ENCODE data around the gene DHX32.
"Not testable (repeated sequence)": the region's sequence is repeated elsewhere in the genome, so short reads cannot be mapped to it uniquely, and the experiment has no call there.

Gene DHX32, protein sequence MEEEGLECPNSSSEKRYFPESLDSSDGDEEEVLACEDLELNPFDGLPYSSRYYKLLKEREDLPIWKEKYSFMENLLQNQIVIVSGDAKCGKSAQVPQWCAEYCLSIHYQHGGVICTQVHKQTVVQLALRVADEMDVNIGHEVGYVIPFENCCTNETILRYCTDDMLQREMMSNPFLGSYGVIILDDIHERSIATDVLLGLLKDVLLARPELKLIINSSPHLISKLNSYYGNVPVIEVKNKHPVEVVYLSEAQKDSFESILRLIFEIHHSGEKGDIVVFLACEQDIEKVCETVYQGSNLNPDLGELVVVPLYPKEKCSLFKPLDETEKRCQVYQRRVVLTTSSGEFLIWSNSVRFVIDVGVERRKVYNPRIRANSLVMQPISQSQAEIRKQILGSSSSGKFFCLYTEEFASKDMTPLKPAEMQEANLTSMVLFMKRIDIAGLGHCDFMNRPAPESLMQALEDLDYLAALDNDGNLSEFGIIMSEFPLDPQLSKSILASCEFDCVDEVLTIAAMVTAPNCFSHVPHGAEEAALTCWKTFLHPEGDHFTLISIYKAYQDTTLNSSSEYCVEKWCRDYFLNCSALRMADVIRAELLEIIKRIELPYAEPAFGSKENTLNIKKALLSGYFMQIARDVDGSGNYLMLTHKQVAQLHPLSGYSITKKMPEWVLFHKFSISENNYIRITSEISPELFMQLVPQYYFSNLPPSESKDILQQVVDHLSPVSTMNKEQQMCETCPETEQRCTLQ

DNA sequence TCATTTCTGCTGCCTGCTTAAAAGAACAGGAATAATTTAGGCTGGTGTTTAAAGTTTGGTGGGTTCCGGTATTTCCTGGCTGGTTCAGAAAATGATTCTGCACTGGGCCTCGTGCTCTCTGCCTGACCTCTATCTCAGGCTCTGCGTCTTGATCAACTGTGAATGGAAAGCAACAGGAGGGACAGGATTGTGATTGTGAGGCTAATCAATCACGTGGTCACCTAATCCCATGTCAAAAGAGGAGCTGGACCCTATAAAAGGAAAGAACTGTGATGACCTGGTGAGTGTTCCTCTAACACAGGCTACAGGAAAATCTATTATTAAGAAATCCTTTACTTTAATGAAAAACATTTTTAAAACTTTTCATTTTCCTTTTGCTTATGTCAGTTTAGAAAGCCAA, at the start of gene DHX32:
DHX32 (minus strand) TSS at position 101 of the 400 bp plus-strand sequence. CDS start 468 bp downstream, outside the sequence.
- DNase-seq, result no peak

DNA sequence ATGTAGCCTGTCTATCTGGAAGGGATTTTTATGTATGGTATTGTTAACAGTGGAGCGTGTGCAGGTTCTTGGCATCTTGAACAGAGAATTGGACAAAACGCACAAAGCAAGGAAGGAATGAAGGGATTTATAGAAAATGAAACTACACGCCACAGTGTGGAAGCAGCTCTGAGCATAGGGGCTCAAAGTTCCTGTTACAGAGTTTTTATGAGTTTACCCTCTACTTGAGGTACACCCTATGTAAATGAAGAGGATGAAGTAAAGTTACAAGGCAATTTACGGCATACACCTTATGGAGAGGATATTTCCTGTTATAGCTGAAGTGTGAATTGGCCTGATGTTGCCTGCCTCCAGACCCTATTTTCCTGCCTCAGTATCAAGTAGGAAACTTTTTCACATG, 48.5 kb upstream of the DHX32 start:
- DNase-seq, result no peak

DNA sequence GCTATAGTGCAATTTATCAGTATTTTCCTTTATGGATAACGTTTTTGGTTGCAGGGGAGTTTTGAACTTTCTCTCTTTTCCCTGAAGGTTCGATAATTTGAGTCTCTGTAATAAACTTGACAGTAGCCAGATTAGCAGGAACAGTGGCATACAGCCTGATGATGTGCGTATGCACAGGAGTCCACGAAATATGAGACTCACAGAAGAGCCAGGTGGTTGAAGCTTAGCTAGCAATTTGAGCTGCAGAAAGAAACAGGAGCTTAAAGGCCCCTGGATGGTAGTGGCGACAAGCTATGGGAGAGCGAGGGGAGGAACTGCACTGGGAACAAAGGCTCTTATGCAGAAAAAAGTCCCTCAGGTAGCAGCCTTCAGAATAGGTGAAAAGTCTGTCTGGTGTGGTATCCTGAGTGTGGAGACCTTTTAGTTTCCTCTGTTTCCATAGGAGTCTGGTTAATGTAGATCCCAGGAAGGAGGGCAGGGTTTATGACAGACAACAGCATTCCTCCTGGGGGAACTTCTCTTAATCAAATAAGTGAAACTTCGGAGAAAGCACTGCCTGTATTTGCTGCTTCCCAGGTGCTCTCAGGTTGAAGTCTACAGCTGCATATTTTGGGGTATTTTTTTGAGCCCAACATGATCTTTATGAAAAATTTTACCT, 48.0 kb upstream of the DHX32 start:
- DNase-seq, result no peak

DNA sequence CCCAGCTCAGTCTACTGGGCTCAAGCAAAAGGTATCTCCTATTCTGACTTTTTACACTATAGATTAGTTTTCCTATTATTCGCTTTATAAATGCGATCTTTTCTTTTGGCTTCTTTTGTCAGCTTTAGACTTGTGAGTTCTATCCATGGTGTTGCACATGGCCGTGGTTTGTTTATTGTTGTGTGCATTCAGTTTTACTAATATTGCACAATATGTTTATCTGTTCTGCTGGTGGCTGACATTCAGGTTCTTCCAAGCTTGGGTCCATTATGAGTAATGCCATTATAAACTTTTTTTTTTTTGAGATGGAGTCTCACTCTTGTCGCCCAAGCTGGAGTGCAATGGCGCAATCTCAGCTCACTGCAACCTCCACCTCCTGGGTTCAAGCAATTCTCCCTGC, 46.2 kb upstream of the DHX32 start:
- DNase-seq, result not testable (repeated sequence)

DNA sequence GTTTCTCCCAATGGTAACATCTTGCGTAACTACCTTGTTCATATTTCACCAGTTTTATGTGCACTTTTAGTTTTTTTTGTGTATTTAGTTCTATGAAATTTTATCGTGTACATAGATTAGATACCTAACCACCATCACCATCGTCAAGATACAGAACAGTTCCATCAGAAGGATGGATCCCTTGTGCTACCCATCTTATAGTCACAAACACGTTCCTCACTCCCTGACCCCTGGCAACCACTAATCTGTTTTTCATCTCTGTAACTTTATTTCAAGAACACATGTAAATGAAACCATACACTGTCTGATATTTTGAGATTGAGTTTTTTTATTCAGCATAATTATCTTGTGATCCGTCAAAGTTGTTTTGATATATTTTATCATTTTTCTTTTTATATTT, 45.2 kb upstream of the DHX32 start:
- no peak for DNase-seq

DNA sequence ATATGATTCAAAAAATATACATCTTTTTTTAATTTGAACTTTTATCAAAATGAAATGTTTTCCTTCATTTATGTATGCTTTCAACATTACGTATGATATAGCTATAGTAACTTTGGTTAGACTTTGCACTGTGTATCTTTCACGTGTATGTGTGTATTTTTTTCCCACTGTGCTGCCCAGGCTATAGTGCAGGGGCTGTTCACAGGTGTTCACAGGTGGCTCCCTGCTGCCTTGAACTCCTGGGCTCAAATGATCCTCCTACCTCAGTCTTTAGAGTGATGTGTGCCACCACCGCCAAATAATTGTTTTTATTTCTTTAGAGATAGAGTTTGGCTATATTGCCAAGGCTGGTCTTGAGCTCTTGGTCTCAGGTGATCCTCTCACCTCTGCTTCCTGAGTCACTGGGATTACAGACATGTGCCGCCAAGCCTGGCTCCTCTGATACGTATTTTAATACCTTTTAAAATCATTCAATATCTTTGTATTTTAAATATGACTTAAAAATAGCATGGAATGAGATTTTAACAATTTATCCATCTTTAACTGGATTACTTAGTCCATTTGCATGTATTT, 44.3 kb upstream of the DHX32 start:
- DNase-seq, result no peak

DNA sequence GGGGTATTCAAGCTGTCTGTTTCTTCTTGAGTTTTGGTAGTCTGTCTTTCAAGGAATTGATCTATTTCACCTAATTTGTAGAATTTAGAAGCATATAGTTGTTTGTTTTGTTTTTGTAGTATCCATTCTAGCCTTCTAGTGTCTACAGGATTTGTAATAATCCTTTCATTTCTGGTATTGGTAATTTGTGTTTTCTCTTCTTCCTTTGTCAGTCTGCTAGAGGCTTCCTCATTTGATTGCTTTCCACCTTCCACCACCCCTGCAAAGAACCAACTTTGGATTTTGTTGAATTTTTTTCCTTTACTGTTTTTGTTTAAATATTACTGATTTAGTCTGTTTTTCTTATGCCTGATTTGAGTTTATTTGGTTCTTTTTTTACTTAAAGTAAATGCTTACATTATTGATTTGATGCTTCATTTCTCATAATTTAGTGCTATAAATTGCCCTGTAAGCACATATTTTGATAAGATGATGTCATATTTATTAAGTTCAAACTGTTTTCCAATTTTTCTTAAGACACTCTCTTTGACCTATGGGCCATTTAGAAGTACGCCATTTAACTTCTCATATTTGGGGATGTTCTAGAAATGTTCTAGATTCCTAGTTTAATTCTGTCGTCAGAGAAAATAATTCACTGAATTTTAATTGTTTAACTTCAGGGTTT, 40.7 kb upstream of the DHX32 start:
- not testable (repeated sequence) for DNase-seq

DNA sequence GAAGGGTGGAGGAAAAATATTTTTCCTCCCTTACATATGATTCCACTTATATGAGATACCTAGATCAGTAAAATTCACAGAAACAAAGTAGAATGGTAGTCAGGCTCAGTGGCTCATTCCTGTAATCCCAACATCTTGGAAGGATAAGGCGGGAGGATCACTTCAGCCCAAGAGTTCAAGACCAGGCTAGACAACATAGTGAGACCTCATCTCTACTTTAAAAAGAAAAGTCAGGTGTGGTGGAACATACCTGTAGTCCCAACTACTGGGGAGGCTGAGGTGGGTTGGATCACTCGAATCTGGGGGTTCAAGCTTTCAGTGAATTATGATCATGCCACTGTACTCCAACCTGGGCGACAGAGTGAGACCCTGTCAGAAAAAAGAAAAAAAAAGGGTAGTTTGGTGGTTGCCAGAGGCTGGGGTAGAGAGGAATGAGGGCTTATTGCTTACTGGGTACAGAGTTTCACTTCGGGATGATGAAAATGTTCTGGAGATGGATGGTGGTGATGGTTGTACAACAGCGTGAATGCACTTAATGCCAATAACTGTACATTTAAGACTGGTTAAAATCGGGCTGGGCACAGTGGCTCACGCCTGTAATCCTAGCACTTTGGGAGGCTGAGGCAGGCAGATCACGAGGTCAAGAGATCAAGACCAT, 36.7 kb upstream of the DHX32 start:
- not testable (repeated sequence) for DNase-seq

DNA sequence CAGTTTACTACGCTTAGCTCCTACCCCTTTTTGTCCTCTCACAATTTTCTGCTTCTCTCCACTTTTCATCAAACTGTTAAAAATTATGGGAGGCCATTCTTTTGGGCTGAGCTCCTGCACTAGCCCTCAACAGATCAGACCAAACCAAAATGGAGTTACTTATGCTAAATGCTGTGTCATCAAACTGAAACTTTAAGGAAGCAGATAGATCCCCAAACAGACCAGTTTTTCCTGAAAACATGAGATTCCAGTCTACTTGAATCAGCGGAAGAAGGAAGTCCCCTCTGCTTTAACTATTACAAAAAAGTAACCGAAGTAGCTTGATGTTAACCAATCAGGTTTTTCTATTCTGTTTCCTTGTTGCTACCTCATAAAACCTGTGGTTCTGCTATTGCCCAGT, 35.9 kb upstream of the DHX32 start:
- no peak for DNase-seq

DNA sequence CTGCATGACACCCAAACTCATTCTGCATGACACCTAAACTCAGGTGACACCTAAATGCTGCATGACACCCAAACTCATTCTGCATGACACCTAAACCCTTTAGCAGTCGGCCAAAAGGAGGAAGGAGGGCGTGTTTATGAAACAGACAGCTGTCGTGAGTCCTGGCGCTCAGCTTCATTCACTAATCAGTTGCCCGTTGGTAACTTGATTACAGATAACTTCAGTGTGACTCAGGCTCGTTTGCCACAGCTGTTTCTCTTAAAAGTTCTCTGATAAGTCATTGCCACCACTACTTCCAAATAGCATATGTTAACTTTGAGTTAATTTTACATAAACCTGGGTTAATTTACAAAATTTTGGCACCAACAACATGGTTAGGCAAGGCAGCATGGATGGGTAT, 32.2 kb upstream of the DHX32 start:
- not testable (repeated sequence) for DNase-seq

DNA sequence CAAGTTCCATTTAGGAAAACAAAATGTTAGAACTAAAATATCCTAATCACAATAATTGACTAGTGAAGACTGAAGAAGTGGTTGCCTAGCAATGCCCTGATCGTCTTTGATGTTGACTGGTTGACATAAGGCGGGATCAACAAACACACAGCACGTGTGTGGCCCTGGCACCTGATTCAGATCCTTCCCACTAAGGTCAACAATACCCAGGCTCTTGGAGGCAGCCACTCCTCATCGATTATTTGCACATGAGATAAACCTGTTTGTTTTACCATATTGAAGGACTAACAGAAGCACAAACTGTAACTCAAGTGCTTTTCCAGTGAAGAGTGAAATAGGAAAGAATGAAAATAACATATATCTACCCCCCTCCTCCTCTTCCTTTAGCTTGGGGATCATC, 30.9 kb upstream of the DHX32 start:
- no peak for DNase-seq

DNA sequence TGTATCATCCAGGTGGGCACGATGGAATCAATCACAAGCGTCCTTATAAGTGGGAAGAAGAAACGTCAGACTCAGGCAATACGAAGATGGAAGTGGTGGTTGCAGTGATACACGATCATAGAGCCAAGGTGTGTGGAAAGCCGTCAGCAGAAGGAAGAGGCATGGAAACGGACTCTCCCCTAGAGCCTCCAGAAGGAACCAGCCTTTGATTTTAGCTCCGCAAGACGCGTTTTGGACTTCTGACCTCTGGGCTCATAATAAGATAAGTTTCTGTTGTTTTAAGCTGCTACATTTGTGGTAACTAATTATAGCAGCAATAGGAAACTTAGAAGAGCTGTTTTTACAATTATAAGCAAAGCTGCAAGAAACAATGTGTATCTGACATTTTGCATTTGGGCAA, 30.1 kb upstream of the DHX32 start:
- DNase-seq, result no peak

DNA sequence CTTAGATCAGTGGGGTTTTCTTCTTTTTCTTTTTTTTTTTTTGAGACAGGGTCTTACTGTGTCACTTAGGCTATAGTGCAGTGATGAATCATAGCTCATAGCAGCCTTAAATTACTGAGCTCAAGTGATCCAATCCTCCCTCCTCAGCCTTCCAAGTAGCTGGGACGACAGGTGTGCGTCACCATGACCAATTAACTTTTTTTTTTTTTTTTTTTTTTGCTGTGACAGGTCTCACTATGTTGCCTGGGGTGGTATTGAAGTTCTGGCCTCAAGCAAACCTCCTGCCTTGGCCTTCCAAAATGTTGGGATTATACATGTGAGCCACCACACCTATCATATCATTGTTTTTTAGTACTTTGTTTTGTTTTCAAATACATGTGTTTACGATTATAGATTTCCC, 28.4 kb upstream of the DHX32 start:
- DNase-seq, result not testable (repeated sequence)

DNA sequence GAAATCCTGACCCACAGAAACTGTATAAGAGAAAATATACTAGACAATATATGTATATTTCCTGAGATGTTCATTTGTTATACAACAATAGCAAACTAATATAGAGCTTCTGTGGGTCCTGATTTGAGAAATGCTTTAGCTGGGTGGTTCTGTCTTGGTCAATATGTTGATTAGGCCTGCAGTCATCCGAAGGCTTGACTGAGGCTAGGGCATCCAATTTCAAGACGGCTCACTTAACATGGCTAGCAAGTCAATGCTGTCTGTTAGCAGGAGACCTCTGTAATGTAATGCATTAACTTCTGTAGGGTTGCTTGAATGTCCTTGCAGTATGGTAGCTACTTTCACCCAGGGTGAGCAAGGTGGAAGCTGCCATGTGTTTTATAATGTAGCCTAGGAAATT, 27.7 kb upstream of the DHX32 start:
- DNase-seq, result not testable (repeated sequence)

DNA sequence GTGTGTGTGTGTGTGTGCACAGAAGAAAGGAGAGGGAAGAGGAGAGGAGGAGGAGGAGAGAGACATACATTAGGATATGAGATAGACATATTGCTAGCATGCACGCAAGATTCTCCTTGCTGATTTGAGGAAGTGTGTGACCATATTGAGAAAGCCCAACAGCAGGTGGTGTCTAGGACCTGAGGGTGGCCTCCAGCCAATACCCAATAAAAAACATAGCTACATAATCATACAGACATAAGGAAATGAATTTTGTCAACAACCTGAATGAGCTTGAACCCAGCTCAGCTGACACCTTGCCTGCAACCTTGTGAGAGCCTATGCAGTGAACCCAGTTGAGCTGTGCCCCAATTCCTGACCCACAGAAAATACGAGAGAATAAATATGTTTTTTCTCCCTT, 26.5 kb upstream of the DHX32 start:
- DNase-seq, result not testable (repeated sequence)

DNA sequence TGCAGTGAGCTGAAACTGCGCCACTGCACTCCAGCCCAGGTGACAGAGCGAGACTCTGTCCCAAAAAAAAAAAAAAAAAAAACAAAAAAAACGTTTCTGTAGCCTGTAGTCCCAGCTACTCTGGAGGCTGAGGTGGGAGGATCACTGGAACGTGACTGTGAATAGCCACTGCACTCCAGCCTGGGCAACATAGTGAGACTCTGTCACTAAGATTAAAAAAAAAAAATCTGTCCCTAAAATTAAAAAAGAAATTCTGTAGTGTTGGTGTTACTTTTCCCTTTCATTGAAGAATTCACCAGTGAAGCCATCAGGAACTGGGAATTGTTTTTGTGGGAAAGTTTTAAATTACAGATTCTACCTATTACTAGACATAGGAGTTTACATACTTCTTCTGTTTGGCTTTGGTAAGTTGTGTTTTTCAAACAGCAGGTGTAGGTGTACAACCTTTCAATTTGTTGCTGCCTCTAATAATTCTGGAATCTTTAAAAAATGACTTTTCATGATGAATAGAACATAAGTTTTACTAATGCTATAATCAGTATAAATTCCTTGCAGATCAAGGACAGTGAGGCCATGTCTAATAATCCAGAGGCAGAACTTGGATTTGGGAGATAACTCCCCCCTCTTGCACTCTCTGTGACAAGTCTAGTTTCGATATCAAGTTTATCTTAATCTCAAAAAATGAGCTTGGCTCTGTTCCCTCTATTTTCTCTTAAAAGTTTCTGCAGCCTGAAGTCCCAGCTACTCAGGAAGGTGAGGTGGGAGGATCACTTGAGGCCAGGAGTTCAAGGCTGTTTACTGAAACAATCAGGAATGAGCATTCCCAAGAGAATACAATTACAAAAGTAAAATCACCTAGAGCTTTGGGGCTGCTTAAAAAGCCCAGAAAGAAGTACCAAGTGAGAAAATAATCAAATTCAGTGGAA, 24.2 kb upstream of the DHX32 start:
- DNase-seq, result not testable (repeated sequence)

DNA sequence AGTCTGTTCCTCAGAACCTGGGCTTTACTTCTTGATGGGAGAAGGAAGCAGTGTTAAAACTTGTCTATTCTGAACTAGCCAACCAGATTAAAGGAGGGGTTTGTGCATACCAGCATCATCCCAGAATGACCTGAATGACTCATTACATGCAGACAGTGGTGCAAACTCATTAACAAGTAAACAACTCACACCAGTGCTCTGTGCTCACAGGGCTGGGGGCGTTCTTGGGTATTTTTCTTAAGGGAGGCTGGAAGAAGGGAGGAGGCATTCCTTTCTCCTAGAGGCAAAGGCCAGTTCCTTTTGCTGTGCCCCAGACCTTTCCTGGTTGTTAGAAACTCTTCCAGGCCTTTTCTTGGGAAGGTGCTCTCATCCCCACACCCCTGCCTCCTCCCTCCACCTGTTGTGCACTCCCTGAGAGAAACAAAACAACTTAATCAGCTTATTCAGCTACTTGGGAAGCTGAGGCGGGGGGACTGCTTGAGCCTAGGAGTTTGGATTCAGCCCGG, 22.1 kb upstream of the DHX32 start:
- not testable (repeated sequence) for DNase-seq

DNA sequence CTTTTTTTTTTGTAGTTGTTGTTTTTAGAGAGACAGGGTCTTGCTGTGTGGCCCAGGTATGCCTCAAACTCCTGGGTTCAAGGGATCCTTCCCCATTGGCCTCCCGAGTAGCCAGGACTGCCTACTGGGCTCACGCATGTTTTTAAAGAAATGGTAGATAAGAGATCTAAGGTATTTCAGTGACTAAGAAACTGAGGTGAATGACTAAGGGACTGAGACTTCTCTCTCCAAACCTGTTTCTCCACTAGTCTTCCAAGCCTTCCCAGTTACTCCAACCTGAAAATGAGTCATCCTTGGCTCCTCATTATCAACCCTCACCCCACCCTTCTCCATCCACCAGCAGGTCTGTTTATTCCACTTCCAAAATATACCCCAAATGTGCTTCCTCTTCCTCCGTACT, 19.9 kb upstream of the DHX32 start:
- DNase-seq, result not testable (repeated sequence)

DNA sequence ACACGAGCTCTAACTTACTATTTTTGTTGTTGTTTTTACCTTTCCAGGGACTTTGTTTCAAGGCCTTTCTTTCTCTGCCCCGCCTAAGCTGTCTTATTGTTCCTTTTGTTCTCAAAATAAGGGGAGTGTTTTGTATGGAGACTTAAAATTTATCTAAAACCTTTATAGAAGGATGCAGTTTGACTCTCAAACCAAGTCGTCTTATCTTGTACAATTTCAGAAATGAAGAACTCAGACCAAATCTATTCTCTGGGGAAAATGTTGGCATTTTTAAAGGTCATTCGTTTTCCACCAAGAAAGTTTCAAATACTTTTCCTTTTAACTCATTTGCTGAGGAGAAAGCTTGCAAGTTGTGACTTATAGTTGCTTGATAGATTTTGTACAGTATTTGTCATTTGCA, 16.2 kb upstream of the DHX32 start:
- DNase-seq, result not testable (repeated sequence)

DNA sequence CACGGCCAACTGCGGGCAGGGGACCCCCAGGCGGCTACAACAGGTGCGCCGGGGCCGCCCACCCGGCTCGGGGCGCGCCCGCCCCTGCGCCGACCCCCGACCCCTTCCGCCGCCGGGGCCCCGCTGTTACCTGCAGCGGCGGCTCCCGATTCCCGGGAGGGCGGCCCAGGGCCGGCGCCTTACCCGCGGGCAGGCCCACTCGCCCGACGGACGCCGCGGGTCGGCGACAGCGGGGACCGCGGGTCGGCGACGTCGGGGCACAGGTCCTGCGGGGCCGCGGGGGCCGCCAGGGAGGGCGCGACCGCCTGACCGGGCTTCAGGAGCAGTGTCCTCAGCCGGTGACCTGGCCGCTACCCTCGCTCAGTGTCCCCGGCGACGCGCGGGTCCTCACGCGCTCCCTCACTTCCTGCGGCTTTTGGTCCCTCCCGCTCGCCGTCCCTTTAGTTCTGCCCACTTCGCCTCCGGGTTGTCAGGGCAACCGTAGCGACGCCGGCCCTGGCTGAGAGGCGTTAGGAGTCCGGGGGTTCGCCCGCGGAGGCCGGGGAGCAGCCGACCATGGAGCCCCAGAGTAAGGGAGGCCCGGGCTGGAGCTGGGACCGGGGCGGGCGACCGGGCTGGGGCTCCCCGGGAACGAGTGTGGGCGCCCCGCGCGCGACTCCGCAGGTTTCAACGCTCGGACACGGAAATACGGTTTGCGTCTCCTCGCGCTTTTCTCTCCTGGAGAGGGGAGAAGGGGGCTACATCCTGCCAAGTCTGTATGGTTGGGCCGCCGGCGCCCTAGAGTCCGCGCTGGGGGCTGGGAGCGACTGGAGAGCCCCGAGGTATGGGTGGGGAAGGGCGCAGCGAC, 15.2 kb upstream of the DHX32 start, which contains the start of gene FANK1:
FANK1 (plus strand) TSS at position 477 of the 847 bp plus-strand sequence; CDS start at position 556, 79 bp downstream.
- DNase-seq, result peak; percentile 71
